Esophagus muscularis mucosa (tissue), 3 donors: ENCODE data around the gene TUBA1A.
"Not testable (repeated sequence)": the region's sequence is repeated elsewhere in the genome, so short reads cannot be mapped to it uniquely, and the experiment has no call there.

Experiments
- CTCF ChIP-seq, 3 experiments: fragments of 200-600 bp in 2 of 3; fragments of 450-650 bp in 1 of 3; sonication (generic) in 2 of 3; IDR thresholded peaks; one replicate each; pipeline ENCODE4 v1.5.1; 2017 to 2019; ENCODE audit warnings: antibody characterized with exemption in 3 of 3, mild to moderate bottlenecking in 2 of 3, moderate library complexity in 1 of 3
- POLR2A ChIP-seq: fragments of 450-650 bp; IDR thresholded peaks from one replicate; pipeline ENCODE4 v1.6.1; 2017; ENCODE audit warnings: antibody characterized with exemption, moderate library complexity, mild to moderate bottlenecking, low read depth

DNA sequence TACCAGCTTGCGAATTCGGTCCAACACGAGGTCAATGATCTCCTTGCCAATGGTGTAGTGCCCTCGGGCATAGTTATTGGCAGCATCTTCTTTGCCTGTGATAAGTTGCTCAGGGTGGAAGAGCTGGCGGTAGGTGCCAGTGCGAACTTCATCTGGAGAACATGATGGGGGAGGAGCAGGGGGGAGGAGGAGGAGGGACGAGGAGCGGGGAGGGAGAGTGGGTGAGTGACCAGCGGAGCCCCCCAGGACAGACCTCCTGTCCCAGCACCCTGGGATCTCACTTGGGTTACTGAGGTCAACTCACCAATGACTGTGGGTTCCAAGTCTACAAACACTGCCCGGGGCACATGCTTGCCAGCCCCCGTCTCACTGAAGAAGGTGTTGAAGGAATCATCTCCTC is 2.6 kb downstream of the TUBA1A start:
- TF ChIP-seq CTCF (IDR thresholded peaks at IDR 0.05); POLR2A: not testable (repeated sequence)
